CD4-positive, alpha-beta T cell treated with Interferon alpha-2 for 1 hour (primary cell): ENCODE measurements around the gene SFRP5.

Experiments
- DNase-seq, 2 donors: peaks; one replicate each; pipeline ENCODE4 v3.0.0-alpha.2; 2020 to 2022

Gene SFRP5

DNA sequence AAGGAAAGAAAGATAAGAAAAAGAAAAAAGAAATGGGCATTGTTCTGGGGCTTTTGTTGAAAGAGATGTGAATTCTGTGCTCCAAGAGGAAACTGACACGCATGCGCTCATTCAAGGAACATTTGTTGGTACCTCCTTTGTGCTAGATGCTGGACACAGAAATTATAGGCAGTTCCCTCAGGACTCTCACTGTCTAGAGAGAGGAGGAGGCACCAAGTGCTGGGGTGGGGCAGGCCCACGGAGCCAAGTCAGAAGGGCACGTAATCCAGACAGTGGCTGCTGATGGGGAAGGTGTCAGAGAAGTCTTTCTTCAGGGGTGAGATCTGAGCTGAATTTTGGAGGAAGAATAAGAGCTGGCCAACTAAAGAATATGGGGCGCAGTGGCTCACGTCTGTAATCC, 37.8 kb downstream of the SFRP5 start:
- no peak for DNase-seq

DNA sequence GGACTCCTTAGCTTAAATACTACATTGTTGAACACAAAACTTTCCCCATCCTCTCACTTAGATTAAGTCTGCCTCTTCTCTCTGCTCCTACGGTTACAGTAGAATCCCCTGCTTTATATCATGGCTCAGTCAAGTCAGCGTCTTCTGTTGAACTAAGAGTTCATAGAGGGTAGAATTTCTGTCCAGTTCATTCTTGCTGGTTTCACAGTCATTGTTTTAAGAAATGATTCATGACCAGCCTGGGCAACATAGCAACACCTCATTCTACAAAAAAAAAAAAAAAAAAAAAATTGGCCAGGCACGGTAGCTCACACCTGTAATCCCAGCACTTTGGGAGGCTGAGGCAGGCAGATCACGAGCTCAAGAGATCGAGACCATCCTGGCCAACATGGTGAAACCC, 38.5 kb downstream of the SFRP5 start:
- no peak for DNase-seq

- DNase-seq: no peak
These were observed 39.8 kb downstream of the SFRP5 start for GRCh38 chr10:97732052-97732359.

DNA sequence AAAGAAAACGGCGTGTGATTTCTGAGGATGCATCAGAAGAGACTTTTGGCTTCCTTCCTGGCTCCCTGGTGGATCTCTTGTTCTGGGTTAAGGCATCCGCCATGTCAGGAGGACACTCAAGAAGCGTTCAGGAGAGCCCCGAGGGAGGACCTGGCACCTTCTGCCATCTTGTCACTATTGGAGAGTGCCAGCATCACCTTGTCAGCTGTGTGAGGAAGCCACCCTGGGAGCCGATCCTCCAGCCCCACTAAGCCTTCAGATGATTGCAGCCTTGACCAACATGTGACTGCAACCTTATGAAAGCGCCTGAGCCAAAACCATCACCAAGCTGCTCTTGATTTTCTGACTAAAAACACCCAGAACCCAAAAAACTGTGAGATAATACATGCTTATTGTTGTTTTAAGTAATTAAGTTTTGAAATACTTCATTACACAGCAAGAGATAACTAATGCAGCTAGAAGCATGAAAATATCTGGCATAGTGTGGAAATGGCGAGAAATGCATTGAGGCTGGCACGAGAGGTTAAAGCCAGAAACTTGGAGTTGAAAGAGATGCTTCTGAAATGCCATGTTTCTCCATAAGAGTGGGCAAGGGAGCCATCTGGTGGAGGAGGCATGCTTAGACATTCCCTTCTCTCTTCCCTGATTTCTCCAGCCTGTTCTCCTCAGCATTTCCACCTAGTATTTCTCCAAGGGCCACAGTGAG, 40.3 kb downstream of the SFRP5 start:
- peak; percentile 58 to 68 for DNase-seq

DNA sequence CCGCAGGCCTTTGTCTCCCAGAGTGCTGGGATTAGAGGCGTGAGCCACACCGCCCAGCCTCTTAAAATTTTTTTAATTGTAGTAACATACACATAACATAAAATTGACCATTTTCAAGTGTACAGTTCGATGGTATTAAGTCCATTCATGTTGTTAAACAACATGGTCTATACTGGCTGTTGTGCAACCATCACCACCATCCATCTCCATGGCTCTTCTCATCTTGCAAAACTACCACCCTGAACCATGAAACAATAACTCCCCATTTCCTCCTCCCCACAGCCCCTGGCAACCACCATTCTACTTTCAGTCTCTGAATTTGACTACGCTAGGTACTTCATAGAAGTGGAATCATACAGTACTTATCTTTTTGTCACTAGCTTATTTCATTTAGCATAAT, 42.8 kb downstream of the SFRP5 start:
- DNase-seq: no peak

DNA sequence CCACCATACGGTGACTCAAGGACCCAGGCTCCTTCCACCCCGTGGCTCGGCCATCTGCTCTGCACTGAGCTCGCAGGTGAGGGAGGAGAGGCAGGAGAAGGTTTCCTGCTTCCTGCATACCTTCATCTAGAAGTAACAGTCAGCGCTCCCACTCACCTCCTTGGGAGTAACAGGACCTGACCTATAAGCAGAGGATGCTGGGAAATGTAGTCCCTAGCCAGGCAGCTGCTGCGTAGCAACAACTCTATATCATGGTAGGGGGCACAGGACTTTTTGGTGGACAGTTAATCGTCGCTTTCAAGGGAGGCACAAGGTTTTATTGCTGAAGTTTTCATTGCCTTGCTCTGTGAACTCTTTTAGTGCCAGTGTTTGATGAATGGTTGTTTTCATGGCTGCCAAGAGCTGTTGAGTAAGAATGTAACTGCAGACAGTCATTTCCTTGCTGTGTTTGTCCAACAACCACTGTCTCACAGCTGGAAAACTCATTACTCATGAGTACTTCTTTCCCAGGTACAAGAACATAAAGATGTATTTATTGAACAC, 45.1 kb downstream of the SFRP5 start:
- no peak for DNase-seq

DNA sequence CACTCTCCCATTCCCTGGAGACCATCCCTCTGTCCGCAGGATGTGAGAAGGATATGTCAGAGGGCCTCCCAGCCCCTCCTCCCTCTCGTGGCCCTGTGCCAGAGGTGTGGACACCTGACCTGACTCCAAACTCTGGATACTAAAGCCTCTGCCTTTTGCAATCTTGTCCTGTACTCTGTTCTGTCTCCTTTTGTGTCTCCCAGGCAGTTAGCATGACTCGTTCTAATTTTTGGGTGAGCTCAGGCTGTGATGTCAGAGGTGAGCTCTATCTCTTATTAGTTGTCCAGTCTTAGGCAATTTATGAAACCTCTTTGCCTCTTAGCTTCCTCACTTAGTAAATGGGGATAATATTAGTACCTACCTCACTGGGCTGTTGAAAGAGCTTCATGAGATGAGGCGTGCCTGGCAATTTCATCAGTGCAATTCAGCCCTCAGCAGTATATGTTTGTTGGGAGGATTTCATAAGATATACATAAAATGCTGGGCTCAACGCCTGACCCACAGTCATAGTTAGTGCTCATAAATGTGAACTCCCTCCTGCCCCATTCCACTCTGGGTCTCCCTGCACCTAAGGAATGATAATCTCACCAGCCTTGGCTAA, 47.4 kb downstream of the SFRP5 start:
- DNase-seq: no peak

GRCh38 chr10:97723001-97723400, 48.8 kb downstream of the SFRP5 start:
- DNase-seq: no peak

DNA sequence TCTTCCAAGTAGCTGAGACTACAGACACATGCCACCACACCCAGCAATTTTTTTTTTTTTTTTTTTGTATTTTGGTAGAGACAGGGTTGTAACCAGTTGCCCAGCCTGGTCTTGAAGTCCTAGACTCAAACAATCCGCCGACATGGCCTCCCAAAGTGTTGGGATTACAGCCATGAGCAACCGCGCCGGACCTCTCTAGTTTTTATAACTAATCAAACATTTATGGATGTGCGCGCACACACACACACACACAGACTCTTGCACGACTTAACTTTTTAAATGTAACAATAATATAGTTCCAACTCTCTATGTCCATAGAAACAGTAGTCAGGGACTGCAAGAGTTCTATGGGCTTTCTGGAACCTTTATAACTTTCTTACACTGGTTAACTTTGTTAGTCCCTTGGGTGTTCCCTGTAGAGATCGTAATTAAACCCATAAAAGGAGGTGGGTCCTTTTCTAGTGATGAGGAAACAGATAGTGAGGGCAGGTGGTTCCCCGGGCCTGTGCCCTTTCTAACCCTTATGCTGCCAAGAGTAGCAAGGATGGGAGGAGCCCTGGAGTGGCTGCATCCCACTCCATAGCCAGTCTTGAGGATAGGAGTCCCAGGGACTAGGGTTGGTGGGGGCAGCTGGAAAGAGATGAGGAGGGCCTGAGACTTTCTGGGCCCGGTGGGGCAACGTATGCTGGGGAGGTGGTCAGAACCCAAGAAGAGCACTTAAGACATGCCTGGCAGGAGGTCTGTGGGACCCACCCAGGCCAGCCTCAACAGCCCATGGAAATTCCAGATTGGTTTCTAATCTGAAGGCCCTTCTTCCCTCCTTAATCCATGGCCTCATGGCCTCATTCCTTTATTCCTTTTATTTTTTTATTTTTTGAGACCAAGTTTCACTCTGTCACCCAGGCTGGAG, 49.7 kb downstream of the SFRP5 start:
- no peak for DNase-seq

DNA sequence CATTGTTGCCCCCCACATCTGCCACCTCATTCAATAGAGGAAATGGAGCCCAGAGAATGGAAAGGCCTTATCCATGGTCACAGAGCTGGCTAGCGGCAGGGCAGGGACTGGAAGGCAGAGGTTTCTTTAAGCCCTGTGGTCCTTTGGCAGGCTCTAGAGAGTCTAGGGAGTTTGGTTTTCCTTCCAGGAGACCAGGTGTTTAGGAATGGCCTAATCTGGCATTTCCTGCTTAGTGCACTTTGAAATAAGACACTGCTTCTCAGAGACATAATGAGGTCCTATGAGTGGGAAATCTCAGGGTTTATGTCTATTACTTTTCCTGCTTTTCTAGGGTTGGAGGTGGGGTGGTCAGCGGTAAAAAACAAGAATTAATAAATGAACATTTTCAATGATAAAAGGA, 52.2 kb downstream of the SFRP5 start:
- no peak for DNase-seq

DNA sequence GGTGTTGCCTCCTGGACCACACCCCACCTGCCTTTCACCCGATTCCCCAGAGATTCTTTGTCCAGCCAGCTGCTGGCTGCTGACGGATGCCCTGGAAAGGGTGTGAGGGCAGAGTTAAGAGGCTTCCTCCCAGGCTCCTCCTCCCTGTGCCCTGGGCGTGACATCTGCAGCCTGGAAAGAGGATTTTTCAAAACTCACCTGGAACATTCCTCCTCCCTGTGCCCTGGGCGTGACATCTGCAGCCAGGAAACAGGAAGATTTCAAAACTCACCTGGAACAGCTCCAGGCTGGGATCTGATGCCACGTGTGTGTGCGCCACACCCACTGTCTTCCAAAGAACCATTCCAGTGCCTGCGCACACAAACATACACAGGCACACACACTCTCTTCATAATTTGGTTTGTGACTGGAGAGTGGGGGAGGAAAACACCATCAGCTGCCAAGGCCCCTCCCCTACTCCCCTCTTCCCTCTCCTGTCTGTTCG, 53.1 kb downstream of the SFRP5 start:
- no peak for DNase-seq

DNA sequence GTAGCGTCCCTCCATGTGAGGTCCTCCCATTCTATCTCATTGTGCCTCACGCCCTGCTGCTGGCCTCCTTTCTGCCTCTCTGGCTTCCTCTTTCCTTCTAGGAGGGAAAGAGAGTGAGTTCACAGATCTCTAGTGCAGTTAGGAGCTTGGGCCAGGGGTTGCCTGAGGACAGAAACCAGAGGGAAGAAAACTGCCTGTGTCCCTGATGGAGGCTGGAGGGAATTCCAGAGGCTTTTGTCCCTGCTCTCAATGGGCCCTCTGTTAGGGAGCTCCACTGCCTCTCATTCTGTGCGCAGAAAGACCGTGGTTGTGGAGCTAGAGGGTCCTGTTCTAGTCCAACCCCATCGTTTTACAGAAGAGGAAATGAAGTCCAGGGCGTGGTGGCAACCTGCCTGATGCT, 53.6 kb downstream of the SFRP5 start:
- DNase-seq: no peak

DNA sequence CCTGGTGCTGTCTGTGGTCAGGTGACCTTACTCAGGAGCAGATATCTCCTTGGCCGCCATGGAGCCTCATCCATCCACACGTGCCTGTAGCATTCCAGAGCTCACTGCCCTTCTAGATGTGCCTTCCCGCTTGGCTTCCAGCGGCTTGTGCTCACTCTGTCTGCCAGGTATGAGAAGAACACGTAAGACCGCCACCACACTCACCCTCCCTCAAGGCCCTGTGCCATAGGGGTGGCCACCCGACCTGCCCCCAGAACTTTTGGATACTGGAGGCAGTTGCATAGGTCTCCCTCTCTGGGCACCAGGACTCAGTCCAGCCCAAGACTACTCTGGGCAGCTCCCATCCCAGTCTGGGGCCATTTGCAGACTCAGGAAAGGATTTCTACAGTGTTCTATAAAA, 54.2 kb downstream of the SFRP5 start:
- DNase-seq: no peak
